CD4-positive, alpha-beta T cell treated with Interleukin-1 beta for 1 hour (primary cell): ENCODE results near the gene ZNF655.
A peak's percentile ranks its signal among the peaks of the same experiment; 100 is the strongest.
"Not testable (repeated sequence)": the region's sequence is repeated elsewhere in the genome, so short reads cannot be mapped to it uniquely, and the experiment has no call there.

Experiments
- DNase-seq, 2 donors: peaks; one replicate each; pipeline ENCODE4 v3.0.0-alpha.2; 2020 to 2022

ZNF655 gene, protein sequence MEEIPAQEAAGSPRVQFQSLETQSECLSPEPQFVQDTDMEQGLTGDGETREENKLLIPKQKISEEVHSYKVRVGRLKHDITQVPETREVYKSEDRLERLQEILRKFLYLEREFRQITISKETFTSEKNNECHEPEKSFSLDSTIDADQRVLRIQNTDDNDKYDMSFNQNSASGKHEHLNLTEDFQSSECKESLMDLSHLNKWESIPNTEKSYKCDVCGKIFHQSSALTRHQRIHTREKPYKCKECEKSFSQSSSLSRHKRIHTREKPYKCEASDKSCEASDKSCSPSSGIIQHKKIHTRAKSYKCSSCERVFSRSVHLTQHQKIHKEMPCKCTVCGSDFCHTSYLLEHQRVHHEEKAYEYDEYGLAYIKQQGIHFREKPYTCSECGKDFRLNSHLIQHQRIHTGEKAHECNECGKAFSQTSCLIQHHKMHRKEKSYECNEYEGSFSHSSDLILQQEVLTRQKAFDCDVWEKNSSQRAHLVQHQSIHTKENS

DNA sequence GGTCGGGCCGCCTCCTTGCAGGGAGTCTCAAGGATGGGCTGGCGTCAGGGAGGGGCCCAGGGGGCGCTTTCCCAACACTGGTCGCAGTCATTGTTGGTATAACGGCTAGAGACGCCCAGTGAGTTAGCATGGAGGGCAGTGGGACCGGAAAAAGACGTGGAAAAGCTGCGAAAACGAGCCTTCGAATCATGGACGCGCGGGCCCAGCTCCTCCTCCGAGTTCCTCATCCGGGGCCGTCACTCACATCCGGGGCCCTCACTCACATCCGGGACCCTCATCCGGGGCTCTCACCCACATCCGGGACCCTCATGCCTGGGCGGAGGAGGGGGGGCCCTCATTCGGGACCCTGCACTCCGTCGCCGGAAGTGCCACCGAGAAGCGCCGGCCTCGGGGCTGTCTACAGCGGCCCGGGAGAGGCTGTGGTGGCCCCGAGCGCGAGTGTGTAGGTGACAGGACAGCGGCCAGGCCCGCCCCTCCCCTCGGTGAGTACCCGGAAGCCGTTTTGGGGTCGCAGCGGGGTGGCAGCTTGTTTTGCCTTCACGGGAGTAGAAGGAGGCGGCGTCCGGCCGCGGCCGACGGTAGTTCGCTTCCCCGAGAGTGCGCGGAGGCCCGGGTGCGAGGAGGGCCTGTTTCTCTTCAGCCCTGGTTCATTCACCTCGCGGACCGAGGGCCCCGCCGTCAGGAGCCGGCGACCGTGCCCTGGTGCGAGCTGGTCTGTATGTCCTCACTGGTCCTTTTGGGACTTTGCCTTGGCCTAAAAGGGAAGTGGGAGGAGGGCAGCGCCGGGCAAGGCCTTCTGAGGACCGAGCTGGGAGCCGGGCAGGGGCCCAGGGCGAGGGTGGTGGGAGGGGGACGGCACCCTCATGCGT lies at the start of gene ZNF655:
Gene ZNF655 (plus strand): TSS at position 337 of the 869 bp plus-strand sequence. CDS start 1,918 bp downstream, outside the sequence.
- DNase-seq: peak; percentile 92 to 94

DNA sequence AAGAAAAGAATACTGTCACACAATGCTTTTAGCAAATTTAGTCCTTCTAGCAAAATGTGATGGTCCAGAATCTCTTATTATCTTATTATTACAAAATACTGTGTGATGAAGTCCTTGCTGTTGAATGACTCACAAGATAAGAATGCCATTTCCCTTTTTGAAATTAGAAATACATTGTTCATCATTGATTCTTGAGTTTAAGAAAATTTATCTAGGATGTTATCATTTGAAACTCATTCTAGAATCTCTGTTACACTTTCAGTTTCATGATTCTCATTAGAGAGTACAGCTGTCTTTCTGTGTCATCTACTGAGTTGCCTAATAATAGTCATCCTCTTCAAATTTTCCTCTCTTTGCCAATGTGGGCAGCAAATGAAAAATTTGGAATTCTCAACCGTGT lies 44.4 kb upstream of the ZNF655 start:
- DNase-seq: no peak

DNA sequence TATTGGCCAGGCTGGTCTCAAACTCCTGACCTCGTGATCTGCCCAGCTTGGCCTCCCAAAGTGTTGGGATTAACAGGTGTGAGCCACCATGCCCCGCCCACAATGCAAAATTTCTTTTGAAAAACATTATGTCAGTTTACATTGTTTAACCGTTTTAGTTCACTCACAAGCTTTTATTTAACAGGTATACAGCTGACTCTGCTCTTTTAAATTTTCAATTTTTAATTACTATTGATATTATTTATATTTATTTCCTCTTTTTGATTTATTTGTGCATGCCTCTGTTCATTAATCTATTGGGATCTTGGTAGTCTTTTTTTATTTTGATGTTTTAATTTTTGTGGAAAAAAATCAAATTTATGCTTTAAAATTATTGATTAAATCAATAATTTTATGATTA lies 37.0 kb upstream of the ZNF655 start:
- no peak for DNase-seq

DNA sequence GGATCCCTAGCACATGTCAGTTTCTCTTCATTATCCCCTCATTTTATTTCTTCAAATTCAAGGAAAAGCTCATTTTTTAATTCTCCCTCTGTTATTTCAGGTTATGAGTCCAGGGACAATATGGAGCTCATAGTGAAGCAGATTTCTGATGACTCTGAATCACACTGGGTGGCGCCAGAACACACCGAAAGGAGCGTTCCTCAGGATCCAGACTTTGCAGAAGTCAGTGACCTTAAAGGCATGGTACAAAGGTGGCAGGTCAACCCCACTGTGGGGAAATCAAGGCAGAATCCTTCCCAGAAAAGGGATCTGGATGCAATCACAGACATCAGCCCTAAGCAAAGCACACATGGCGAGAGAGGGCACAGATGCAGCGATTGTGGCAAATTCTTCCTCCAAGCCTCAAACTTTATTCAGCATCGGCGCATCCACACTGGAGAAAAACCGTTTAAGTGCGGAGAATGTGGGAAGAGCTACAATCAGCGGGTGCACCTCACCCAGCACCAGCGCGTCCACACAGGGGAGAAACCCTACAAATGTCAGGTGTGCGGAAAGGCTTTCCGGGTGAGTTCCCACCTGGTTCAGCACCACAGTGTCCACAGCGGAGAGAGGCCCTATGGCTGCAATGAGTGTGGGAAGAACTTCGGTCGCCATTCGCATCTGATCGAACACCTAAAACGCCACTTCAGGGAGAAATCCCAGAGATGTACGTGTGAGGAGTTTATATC lies 32.6 kb upstream of the ZNF655 start:
- peak; percentile 7 to 16 for DNase-seq

DNA sequence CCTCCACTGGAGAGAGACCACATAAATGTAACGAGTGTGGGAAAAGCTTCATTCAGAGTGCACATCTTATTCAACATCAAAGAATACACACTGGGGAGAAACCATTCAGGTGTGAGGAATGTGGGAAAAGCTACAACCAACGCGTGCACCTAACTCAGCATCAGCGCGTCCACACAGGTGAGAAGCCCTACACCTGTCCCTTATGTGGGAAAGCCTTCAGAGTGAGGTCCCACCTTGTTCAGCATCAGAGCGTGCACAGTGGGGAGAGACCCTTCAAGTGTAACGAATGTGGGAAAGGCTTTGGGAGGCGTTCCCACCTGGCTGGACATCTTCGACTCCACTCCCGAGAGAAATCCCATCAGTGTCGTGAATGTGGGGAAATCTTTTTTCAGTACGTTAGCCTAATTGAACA lies 27.1 kb upstream of the ZNF655 start:
- no peak for DNase-seq

DNA sequence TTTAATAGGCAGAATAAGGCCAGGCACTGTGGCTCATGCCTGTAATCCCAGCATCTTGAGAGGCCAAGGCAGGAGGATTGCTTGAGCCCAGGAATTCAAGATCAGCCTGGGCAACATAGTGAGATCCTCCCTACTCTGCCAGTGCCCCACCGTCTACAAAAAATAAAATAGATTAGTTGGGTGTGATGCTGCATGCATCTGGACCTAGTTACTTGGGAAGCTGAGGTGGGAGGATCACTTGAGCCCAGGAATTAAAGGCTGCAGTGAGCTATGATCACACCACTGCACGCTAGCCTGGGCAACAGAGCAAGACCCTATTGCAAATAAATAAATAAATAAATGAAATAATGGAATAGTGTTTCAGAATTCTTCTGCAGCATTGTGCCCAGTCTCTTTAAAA lies 22.8 kb upstream of the ZNF655 start:
- DNase-seq: no peak

DNA sequence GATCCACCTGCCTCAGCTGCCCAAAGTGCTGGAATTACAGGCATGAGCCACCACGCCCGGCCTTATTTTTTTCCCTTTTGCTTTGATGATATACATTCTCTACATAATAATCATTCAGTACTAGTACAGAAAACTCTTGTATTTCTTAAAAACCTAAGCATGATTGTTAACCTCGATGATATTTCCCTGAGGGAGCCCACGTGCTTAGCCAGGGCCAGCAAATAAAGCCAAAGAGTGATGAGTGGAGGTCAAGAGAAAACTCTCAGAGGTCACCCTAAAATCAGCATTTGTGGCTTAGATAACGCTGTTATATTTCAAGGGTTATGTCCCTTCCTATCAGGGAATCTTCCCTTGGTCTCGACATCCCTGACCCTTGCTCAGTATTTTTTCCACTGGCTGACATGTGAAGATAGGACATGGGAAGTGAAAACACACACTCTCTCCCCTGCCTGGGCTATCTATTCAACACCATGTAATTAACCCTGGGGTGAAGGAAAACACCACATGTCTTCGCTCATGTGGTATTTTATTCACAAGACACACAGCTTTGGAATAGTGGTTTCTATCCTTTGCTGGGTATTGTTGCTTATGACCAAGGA lies 19.1 kb upstream of the ZNF655 start:
- no peak for DNase-seq

DNA sequence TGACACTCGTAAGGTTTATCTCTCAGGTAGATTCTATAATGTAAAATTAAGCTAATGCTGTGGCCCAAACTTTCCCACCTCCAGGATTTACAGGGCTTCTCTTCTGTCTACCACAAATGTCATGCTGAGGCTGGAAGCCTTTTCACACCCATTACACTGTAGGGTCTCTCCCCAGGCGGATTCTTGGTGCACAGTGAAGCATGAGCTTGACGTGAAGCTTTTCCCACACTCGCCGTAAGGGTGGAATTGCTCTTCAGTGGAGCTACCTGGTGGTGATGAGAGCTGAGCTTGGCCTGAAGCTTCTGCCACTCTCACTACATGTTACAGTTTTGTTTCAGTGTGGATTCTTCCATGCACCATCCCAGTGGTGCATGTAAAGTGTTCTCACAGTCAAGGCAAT lies 17.9 kb upstream of the ZNF655 start:
- no peak for DNase-seq

DNA sequence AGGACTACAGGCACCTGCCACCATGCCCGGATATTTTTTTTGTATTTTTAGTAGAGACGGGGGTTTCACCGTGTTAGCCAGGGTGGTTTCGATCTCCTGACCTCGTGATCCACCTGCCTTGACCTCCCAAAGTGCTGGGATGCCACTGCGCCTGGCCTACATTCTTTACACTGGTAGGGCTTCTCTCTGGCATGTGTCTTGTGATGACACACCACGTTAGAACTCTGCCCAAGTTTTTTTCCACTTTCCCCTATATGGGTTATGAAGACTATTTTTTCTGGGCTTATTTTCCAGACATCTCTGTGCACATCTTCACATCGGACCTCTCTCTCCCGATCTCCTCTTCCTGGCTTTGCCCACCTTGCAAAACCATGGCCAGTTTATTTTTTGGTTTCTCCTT lies 17.2 kb upstream of the ZNF655 start:
- no peak for DNase-seq

DNA sequence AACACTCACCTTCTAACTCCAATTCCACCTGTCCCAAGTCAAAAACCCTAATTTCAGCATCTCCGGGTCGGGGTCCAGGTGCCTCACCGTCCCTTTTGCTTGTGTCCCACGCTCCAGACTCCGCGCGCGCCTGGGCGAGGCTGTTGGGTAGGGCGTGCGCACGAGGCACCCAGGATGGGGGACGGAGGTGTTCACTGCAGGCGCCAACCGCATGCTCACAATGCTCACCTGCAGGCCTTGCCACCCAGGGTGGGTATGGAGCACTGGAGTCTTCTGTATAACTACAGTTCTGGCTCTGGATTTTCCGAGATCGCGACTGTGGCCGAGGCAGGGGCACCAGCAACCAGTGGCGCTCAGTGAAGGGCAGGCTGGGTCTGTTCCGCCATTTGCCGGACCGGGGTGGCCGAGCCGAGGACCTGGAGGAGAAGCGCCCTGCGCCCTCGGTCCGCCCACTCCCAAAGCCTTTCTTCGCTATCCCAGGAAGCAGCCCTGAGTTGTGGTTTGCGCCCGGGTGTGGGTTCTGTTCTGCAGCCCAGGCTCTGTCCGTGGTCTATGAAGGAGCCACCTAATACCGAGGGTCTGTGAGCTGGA lies 15.3 kb upstream of the ZNF655 start:
- no peak for DNase-seq

DNA sequence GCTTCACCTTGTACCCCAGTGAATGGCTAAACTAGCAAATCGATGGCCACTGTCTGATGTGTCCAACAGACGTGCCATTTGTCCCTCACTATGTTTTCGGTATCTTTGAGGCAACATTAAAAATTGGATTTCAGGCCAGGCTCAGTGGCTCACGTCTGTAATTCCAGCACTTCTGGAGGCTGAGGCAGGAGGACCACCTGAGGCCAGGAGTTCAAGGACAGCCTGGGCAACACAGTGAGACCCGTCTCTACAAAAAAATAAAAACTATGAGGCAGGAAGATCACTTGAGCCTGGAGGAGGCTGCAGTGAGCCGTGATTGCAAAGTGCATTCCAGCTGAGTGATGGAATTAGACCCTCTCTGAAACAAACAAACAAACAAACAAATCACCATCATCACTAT lies 14.5 kb upstream of the ZNF655 start:
- no peak for DNase-seq

DNA sequence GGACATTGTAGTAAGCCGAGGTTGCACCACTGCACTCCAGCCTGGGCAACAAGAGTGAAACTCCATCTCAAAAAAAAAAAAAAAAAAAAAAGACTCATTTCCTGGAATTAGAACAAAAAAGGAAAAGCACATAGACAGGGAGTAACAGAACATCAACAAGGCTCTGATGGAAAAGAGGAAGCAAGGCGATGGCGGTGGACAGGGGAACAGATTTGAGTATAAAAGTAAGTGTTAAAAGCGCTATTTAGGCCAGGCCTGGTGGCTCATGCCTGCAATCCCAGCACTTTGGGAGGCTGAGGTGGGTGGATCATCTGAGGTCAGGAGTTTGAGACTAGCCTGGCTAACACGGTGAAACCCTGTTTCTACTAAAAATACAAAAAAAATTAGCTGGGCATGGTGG lies 13.1 kb upstream of the ZNF655 start:
- not testable (repeated sequence) for DNase-seq

DNA sequence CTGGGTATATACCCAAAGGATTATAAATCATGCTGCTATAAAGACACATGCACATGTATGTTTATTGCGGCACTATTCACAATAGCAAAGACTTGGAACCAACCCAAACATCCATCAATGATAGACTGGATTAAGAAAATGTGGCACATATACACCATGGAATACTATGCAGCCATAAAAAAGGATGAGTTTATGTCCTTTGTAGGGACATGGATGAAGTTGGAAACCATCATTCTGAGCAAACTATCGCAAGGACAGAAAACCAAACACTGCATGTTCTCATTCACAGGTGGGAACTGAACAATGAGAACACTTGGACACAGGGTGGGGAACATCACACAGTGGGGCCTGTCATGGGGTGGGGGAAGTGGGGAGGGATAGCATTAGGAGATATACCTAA lies 8.9 kb upstream of the ZNF655 start:
- DNase-seq: not testable (repeated sequence)

DNA sequence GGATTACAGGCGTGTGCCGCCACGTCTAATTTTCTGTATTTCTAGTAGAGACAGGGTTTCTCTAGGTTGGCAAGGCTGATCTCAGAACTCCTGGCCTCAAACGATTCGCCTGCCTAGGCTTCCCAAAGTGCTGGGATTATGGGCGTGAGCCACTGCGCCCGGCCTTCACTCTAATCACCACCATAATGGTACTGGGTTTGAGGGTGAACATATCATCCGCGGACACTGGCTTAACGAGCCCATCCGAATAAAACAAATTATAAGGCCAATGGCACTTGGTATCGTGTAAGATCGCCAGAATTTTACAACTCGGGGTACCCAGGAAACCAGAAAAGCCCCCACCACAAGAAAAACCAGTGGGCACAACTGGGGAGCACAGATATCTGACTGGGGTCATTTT lies 7.1 kb upstream of the ZNF655 start:
- DNase-seq: peak in 1 of 2 donors; percentile 10

DNA sequence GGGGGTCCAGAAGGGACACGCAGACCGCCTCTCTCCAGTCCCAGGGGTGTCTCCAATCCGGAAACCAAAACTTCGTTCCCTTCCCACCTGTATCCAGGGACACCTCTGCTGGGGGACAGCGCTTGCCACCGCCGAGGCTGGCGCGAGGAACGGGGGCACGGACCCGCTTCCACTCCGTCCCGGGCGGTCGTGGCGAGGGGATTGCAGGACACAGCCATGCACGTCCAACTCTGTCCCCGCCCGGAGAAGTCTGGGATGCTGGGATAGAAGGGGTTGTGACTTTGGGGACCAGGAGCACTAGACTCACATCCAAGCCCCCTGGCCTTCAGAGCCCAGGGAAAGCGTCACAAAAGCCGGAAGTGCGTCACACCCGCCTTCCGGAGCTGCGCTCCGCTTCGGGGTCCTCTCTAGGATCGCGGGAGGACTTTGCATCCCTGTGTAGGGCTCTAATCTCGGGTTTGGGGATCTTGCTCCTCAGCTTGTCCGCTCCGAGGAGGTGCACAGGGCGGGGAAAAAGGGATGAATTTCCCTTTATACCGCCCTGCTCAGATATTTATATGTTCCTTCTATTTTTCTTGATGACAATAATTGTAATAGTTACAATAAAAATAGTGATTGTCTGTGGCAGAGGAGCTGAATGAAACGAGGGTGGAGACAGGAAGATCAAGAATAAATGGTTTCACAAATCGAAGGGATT lies 6.5 kb upstream of the ZNF655 start, which contains the start of gene FAM200A:
Gene FAM200A (minus strand): TSS at position 348 of the 697 bp plus-strand sequence. CDS start 3,707 bp downstream, outside the sequence.
- peak; percentile 88 to 89 for DNase-seq

DNA sequence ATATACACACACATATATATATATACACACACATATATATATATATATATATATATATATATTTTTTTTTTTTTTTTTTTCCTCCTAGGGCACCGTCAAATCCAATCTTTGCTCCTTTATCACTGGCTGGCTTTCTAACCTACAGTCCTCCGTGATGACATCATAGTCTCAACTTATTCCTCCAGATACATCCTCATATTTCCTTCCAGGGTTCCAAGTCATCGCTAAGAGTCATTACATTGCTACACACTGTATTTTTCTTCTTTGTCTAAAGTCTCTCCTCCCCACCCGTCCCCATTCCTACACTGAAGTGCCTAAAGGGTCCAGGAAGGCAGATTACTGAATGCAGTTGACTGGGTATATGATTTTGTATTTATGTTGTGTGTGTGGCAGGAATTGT lies 5.4 kb upstream of the ZNF655 start:
- DNase-seq: no peak

DNA sequence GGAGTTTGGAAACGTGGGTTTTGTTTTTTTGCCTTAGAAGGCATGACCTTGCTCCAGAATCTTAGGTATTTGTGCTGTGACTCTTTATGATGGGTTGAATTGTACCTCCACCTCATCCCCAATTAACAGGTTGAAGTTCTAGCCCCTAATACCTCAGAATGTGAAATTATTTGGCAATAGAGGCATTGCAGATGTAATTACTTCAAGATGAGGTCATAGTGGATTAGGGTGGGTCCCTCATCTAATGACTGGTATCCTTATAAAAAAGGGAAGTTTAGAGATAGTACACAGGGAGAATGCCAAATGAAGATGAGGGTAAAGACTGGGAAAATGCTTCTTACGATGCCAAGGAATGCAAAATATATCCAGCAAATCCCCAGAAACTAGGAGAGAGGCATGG lies 3.5 kb upstream of the ZNF655 start:
- DNase-seq: no peak

DNA sequence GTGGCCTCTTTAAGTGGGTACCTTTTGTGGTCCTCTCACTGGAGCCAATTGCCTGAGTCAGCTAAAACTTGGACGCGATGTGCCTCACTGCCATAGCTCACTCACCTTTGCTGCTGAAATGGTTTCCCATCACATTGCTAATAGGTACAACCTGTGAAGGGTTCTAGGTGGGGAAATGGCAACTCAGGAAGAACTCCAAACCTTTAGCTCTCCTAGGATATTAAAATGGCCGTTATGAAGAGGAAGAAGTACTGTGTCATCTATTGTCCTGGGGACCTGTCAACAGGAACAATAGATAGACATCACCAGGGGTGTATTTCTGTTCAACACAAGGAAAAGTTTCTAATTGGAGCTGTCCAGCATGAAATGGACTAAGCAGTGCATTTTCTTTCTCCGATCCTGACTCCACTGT lies 1.2 kb upstream of the ZNF655 start:
- DNase-seq: no peak

DNA sequence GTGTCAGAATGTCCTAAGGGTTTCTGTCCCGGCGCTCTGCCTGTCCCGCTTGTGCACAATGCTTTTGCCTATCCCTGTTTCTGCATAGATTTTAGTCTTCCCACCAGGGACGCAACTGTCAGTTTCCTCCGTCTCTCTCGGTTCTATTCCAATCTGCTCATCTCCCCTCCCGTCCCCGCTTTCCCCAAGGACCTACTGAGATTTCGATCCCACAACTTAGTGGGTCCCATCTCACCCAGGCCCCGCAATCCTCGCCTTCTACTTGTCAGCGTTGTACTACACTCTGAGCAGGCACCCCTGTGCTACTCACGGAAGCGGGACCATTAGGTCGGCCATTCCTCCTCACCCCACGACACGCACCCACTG lies 519 bp upstream of the ZNF655 start:
- no peak for DNase-seq

DNA sequence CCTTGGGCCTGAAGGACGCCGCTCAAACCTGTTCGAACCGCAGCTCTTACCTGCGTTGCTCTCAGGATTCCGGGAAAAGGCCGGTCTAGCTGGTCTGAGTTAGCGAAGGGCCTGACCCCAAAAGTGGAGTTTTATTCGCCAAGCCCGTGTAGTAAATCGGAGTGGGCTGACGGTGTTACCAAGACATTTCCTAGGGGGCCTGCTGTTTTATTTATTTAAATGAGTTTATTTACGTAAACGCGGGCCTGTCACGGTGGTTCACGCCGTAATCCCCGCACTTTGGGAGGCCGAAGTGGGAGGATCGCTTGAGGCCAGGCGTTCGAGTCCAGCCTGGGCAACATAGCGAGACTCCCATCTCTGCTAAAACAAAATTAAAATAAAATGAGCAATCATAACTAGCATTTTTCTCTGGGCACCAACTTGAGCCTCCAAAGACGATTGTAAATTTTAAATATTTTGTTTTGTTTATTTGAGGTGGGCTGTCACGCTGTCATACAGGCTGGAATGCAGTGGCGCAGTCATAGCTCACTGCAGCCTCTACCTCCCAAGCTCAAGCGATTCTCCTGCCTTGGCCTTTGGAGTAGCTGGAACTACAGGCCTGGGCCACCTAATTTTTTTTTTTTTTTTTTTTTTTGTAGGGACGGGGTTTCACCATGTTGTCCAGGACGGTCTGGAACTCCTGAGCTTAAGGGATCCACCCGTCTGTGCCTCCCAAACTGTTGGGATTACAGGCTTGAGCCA lies 903 bp downstream of the ZNF655 start:
- DNase-seq: peak in 1 of 2 donors; percentile 10
